GM12875 (cell line): ENCODE data around the gene KIF17.
A peak's percentile ranks its signal among the peaks of the same experiment; 100 is the strongest.

Experiments used
- H3K4me3 ChIP-seq: one replicate; pipeline ENCODE4 v1.5.1; 2011; ENCODE audit warnings: low read depth, low read length, control low read depth
- CTCF ChIP-seq: IDR thresholded peaks from 2 replicates; pipeline ENCODE4 v1.5.1; 2011; ENCODE audit warnings: low read depth, mild to moderate bottlenecking, control low read depth, inconsistent platforms, low read length, moderate library complexity, borderline replicate concordance; ENCODE audit not compliant: insufficient read depth

The KIF17 gene

GRCh38 chr1:20731057-20731991, 13.5 kb upstream of the KIF17 start:
- no peak for TF ChIP-seq CTCF
- H3K4me3 ChIP-seq = peak overlapping the region; percentile 65

- no peak for TF ChIP-seq CTCF
- H3K4me3 ChIP-seq = no peak overlapping the region
Measured at GRCh38 chr1:20730690-20731056, 12.9 kb upstream of the KIF17 start.

GRCh38 chr1:20729990-20730689, 12.3 kb upstream of the KIF17 start:
- no peak overlapping the region for H3K4me3 ChIP-seq

GRCh38 chr1:20729155-20729931, 11.5 kb upstream of the KIF17 start:
- TF ChIP-seq CTCF = no peak
- H3K4me3 ChIP-seq = no peak overlapping the region

More at GRCh38 chr1:20729990-20730689, 12.3 kb upstream of the KIF17 start:
- no peak for TF ChIP-seq CTCF

GRCh38 chr1:20728371-20729154, 10.8 kb upstream of the KIF17 start:
- no peak overlapping the region for H3K4me3 ChIP-seq
- no peak for TF ChIP-seq CTCF

- peak; percentile 20; the same call in 1 of the 2 replicates for TF ChIP-seq CTCF
- no peak overlapping the region for H3K4me3 ChIP-seq
Measured at GRCh38 chr1:20727746-20728316, 10.0 kb upstream of the KIF17 start.
